IgD-negative memory B cell (primary cell): ENCODE data around the gene UBE2D1. TPM values are rescaled to one million over a fixed set of nuclear protein-coding genes. Genes with fewer than 3 reads are reported as not detected.
A peak's percentile ranks its signal among the peaks of the same experiment; 100 is the strongest.

ENCODE experiments used
- H3K27ac Mint-ChIP-seq, 3 donors: one replicate each; pipeline ENCODE4 v1.8.0; 2020 to 2022; ENCODE audit warnings: mild to moderate bottlenecking in 3 of 3, mixed read lengths in 3 of 3, moderate library complexity in 1 of 3
- H3K27me3 Mint-ChIP-seq: one replicate; pipeline ENCODE4 v1.8.0; 2021; ENCODE audit warnings: mixed read lengths
- H3K36me3 Mint-ChIP-seq: one replicate; pipeline ENCODE4 v1.8.0; 2020; ENCODE audit warnings: mild to moderate bottlenecking, mixed read lengths
- H3K4me1 Mint-ChIP-seq, 3 donors: one replicate each; pipeline ENCODE4 v1.8.0; 2020 to 2022; ENCODE audit warnings: mixed read lengths in 3 of 3, mild to moderate bottlenecking in 1 of 3
- H3K4me3 Mint-ChIP-seq, 4 donors: one replicate each; pipeline ENCODE4 v1.8.0; 2020 to 2022; ENCODE audit warnings: mild to moderate bottlenecking in 4 of 4, mixed read lengths in 4 of 4, moderate library complexity in 3 of 4
- H3K9me3 Mint-ChIP-seq, 3 donors: one replicate each; pipeline ENCODE4 v1.8.0; 2020 to 2021; ENCODE audit warnings: mixed read lengths in 3 of 3, mild to moderate bottlenecking in 1 of 3
- polyA plus RNA-seq: library from polyadenylated mRNA; unstranded; fragments of 300-500 nt; fragmentation: Illumina TruSeq; gene quantifications from one replicate; pipeline ENCODE4 v1.2.3, GENCODE V29; 2021

UBE2D1 gene
- polyA plus RNA-seq, 1 donor from 2014 or later = 16.5 TPM

GRCh38 chr10:58322835-58323209, 12.0 kb upstream of the UBE2D1 start:
- Mint-ChIP-seq H3K27ac (no peak overlapping the region), H3K9me3 (no peaks in the 10 kb centered on the region), H3K4me3 (peak overlapping the region in 1 of 4 donors; percentile 29)

GRCh38 chr10:58326967-58327381, 7.8 kb upstream of the UBE2D1 start:
- Mint-ChIP-seq H3K4me1 (peaks cover 7 to 12% (median 9%) of the 10 kb centered on the region in 3 donors), H3K36me3 (no peaks in the 10 kb centered on the region), H3K27me3 (no peaks in the 10 kb centered on the region), H3K9me3 (peaks cover 0 to 2% (median 0%) of the 10 kb centered on the region in 3 donors), H3K27ac (no peak overlapping the region), H3K4me3 (no peak overlapping the region)

More at GRCh38 chr10:58322835-58323209, 12.0 kb upstream of the UBE2D1 start:
- no peaks in the 10 kb centered on the region for H3K27me3 Mint-ChIP-seq
- peaks cover 7 to 10% (median 9%) of the 10 kb centered on the region in 3 donors for H3K4me1 Mint-ChIP-seq
- no peaks in the 10 kb centered on the region for H3K36me3 Mint-ChIP-seq

GRCh38 chr10:58328233-58328632, 6.6 kb upstream of the UBE2D1 start:
- H3K9me3 Mint-ChIP-seq = peaks cover 0 to 2% (median 0%) of the 10 kb centered on the region in 3 donors
- no peaks in the 10 kb centered on the region for H3K27me3 Mint-ChIP-seq
- no peak overlapping the region for H3K27ac Mint-ChIP-seq
- H3K4me3 Mint-ChIP-seq = no peak overlapping the region
- no peaks in the 10 kb centered on the region for H3K36me3 Mint-ChIP-seq
- peaks cover 0 to 4% (median 0%) of the 10 kb centered on the region in 3 donors for H3K4me1 Mint-ChIP-seq

GRCh38 chr10:58330431-58330830, 4.4 kb upstream of the UBE2D1 start:
- Mint-ChIP-seq H3K27me3 (no peaks in the 10 kb centered on the region), H3K36me3 (no peaks in the 10 kb centered on the region), H3K4me3 (no peak overlapping the region), H3K27ac (no peak overlapping the region), H3K9me3 (peaks cover 0 to 2% (median 0%) of the 10 kb centered on the region in 3 donors), H3K4me1 (peaks cover under 1 to 6% (median 4%) of the 10 kb centered on the region in 3 donors)

GRCh38 chr10:58331646-58332045, 3.2 kb upstream of the UBE2D1 start:
- H3K4me3 Mint-ChIP-seq = peak overlapping the region in 1 of 4 donors; percentile 2
- H3K27me3 Mint-ChIP-seq = no peaks in the 10 kb centered on the region
- peaks cover 0 to 2% (median 0%) of the 10 kb centered on the region in 3 donors for H3K9me3 Mint-ChIP-seq
- peaks cover 12 to 15% (median 14%) of the 10 kb centered on the region in 3 donors for H3K4me1 Mint-ChIP-seq
- no peak overlapping the region for H3K27ac Mint-ChIP-seq
- no peaks in the 10 kb centered on the region for H3K36me3 Mint-ChIP-seq

- peaks cover 0 to 2% (median 0%) of the 10 kb centered on the region in 3 donors for H3K9me3 Mint-ChIP-seq
- peak overlapping the region; percentile 91 to 98 (median 96) for H3K4me3 Mint-ChIP-seq
- peaks cover 15 to 26% (median 24%) of the 10 kb centered on the region in 3 donors for H3K4me1 Mint-ChIP-seq
- peak overlapping the region; percentile 4 to 92 (median 56) for H3K27ac Mint-ChIP-seq
- no peaks in the 10 kb centered on the region for H3K36me3 Mint-ChIP-seq
- H3K27me3 Mint-ChIP-seq = no peaks in the 10 kb centered on the region
Observed at GRCh38 chr10:58335306-58336005, 650 bp downstream of the UBE2D1 start.

- H3K4me1 Mint-ChIP-seq = peaks cover 18 to 33% (median 30%) of the 10 kb centered on the region in 3 donors
- peaks cover 0 to 2% (median 0%) of the 10 kb centered on the region in 3 donors for H3K9me3 Mint-ChIP-seq
- H3K4me3 Mint-ChIP-seq = peak overlapping the region; percentile 91 to 98 (median 96)
- no peaks in the 10 kb centered on the region for H3K27me3 Mint-ChIP-seq
- H3K36me3 Mint-ChIP-seq = no peaks in the 10 kb centered on the region
- no peak overlapping the region for H3K27ac Mint-ChIP-seq
Observed at GRCh38 chr10:58336242-58336641, 1.4 kb downstream of the UBE2D1 start.

GRCh38 chr10:58341422-58341821, 6.6 kb downstream of the UBE2D1 start:
- no peak overlapping the region for H3K4me3 Mint-ChIP-seq
- H3K27me3 Mint-ChIP-seq = no peaks in the 10 kb centered on the region
- peaks cover 3% of the 10 kb centered on the region for H3K36me3 Mint-ChIP-seq
- H3K27ac Mint-ChIP-seq = no peak overlapping the region
- peaks cover 21 to 43% (median 29%) of the 10 kb centered on the region in 3 donors for H3K4me1 Mint-ChIP-seq
- H3K9me3 Mint-ChIP-seq = no peaks in the 10 kb centered on the region

GRCh38 chr10:58341947-58342346, 7.1 kb downstream of the UBE2D1 start:
- H3K9me3 Mint-ChIP-seq = no peaks in the 10 kb centered on the region
- H3K4me1 Mint-ChIP-seq = peaks cover 20 to 44% (median 26%) of the 10 kb centered on the region in 3 donors
- H3K4me3 Mint-ChIP-seq = no peak overlapping the region
- H3K27ac Mint-ChIP-seq = no peak overlapping the region
- H3K36me3 Mint-ChIP-seq = peaks cover 6% of the 10 kb centered on the region
- H3K27me3 Mint-ChIP-seq = no peaks in the 10 kb centered on the region

- Mint-ChIP-seq H3K9me3 (no peaks in the 10 kb centered on the region), H3K4me1 (peaks cover 32 to 57% (median 33%) of the 10 kb centered on the region in 3 donors), H3K27ac (no peak overlapping the region), H3K27me3 (no peaks in the 10 kb centered on the region), H3K36me3 (peaks cover 12% of the 10 kb centered on the region), H3K4me3 (no peak overlapping the region)
Observed at GRCh38 chr10:58347967-58348366, 13.2 kb downstream of the UBE2D1 start.

GRCh38 chr10:58348571-58349033, 13.8 kb downstream of the UBE2D1 start:
- Mint-ChIP-seq H3K27ac (peak overlapping the region in 1 of 3 donors; percentile 42), H3K4me1 (peaks cover 33 to 55% (median 34%) of the 10 kb centered on the region in 3 donors)

GRCh38 chr10:58350023-58350422, 15.2 kb downstream of the UBE2D1 start:
- H3K4me1 Mint-ChIP-seq = peaks cover 31 to 60% (median 32%) of the 10 kb centered on the region in 3 donors

More at GRCh38 chr10:58348571-58349033, 13.8 kb downstream of the UBE2D1 start:
- Mint-ChIP-seq H3K36me3 (peaks cover 12% of the 10 kb centered on the region), H3K27me3 (no peaks in the 10 kb centered on the region), H3K9me3 (no peaks in the 10 kb centered on the region), H3K4me3 (no peak overlapping the region)

GRCh38 chr10:58350619-58351323, 16.0 kb downstream of the UBE2D1 start:
- Mint-ChIP-seq H3K36me3 (peaks cover 9% of the 10 kb centered on the region), H3K9me3 (no peaks in the 10 kb centered on the region), H3K27me3 (no peaks in the 10 kb centered on the region), H3K27ac (no peak overlapping the region), H3K4me1 (peaks cover 30 to 65% (median 36%) of the 10 kb centered on the region in 3 donors), H3K4me3 (no peak overlapping the region)

More at GRCh38 chr10:58350023-58350422, 15.2 kb downstream of the UBE2D1 start:
- Mint-ChIP-seq H3K9me3 (no peaks in the 10 kb centered on the region), H3K27me3 (no peaks in the 10 kb centered on the region), H3K36me3 (peaks cover 12% of the 10 kb centered on the region), H3K27ac (no peak overlapping the region), H3K4me3 (peak overlapping the region in 1 of 4 donors; percentile 15)

- no peaks in the 10 kb centered on the region for H3K27me3 Mint-ChIP-seq
- H3K9me3 Mint-ChIP-seq = no peaks in the 10 kb centered on the region
- H3K4me3 Mint-ChIP-seq = no peak overlapping the region
- peaks cover 28 to 60% (median 37%) of the 10 kb centered on the region in 3 donors for H3K4me1 Mint-ChIP-seq
- H3K27ac Mint-ChIP-seq = peak overlapping the region in 2 of 3 donors; percentile 53 to 85
- H3K36me3 Mint-ChIP-seq = peaks cover 5% of the 10 kb centered on the region
Observed at GRCh38 chr10:58351616-58352578, 17.1 kb downstream of the UBE2D1 start.
